ENCODE data around the gene FOSB. TPM values are rescaled to one million over a fixed set of nuclear protein-coding genes. Genes with fewer than 3 reads are reported as not detected.

FOSB gene
- total RNA-seq, 2 donors from 2014 or later, result 17.8 to 19.7 TPM

- peak overlapping the region; percentile 55 to 87 for H3K4me3 ChIP-seq
- H3K27me3 ChIP-seq, result no peaks in the 10 kb centered on the region
- peak; percentile 100 for DNase-seq (ENCODE audit: low spot score)
- H3K36me3 ChIP-seq, result no peaks in the 10 kb centered on the region
- peaks cover 0 to 4% of the 10 kb centered on the region in 2 donors for H3K4me1 ChIP-seq
- peak; percentile 67 to 79 for TF ChIP-seq CTCF (IDR thresholded peaks at IDR 0.05)
- peak overlapping the region; percentile 89 to 93 for H3K27ac ChIP-seq
- H3K9me3 ChIP-seq, result no peaks in the 10 kb centered on the region
Measured at GRCh38 chr19:45485305-45486077, 17.7 kb downstream of the FOSB start.

- TF ChIP-seq CTCF (IDR thresholded peaks at IDR 0.05), result no peak
- Histone ChIP-seq H3K36me3 (no peaks in the 10 kb centered on the region), H3K27me3 (no peaks in the 10 kb centered on the region), H3K4me3 (no peak overlapping the region), H3K9me3 (no peaks in the 10 kb centered on the region), H3K27ac (no peak overlapping the region), H3K4me1 (peaks cover 0 to 21% of the 10 kb centered on the region in 2 donors)
- no peak for DNase-seq (ENCODE audit: low spot score)
Measured at GRCh38 chr19:45488708-45489107, 20.9 kb downstream of the FOSB start.

DNA sequence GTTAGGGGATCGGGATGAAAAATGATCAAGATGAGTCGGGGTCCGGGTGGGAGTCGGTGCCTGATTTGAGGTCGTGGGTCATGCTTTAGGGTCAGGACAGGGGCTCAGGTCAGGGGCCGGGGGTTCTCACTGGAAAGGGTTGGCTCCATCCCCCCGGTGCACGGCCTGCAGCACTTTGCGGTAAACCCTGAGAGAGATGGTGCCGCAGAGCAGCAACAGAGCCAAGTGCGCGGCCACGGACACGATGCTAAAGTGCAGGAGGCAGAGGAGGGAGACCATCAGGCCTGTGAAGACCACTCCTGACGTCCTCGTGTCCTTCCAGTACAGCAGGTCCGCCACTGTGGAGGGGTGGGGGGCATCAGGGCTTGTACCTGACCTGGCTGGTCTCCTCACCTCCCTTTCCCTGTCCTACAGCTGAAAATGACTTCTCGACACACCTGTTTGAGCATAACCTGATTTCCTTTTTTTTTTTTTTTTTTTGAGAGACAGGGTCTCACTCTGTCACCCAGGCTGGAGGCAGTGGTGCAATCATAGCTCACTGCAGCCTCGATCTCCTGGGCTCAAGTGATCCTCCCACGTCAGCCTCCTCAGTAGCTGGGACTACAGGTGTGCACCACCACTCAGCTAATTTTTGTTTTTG, 21.5 kb downstream of the FOSB start:
- Histone ChIP-seq H3K27ac (no peak overlapping the region), H3K9me3 (no peaks in the 10 kb centered on the region), H3K36me3 (no peaks in the 10 kb centered on the region), H3K27me3 (no peaks in the 10 kb centered on the region), H3K4me3 (no peak overlapping the region), H3K4me1 (peaks cover 0 to 23% of the 10 kb centered on the region in 2 donors)
- no peak for DNase-seq (ENCODE audit: low spot score)
- no peak for TF ChIP-seq CTCF (IDR thresholded peaks at IDR 0.05)

DNA sequence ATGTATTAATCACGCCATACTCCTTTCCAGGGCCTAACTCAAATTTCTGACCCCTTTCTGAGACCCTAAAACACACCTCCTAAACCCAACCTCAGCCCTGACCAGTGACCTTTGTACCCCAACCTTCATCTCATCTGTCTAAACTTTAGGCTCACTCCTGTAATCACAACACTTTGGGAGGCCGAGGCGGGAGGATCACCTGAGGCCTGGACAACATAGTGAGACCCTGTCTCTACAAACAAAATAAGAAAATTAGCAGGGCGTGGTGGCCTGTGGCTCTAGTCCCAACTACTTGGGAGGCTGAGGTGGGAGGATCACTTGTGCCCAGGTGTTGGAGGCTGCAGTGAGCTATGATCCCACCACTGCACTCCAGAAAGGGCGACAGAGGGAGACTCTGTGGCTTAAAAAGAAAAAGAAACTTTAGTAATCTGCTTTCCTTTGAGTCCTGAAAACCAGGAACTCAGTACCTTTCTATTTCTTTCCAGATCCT, 24.4 kb downstream of the FOSB start:
- no peak for DNase-seq (ENCODE audit: low spot score)
- peak overlapping the region; percentile 62 to 69 for H3K4me3 ChIP-seq
- no peaks in the 10 kb centered on the region for H3K9me3 ChIP-seq
- no peaks in the 10 kb centered on the region for H3K27me3 ChIP-seq
- peaks cover 0 to 30% of the 10 kb centered on the region in 2 donors for H3K4me1 ChIP-seq
- H3K36me3 ChIP-seq, result no peaks in the 10 kb centered on the region
- TF ChIP-seq CTCF (IDR thresholded peaks at IDR 0.05), result no peak
- H3K27ac ChIP-seq, result peak overlapping the region in 1 of 2 donors; percentile 85

DNA sequence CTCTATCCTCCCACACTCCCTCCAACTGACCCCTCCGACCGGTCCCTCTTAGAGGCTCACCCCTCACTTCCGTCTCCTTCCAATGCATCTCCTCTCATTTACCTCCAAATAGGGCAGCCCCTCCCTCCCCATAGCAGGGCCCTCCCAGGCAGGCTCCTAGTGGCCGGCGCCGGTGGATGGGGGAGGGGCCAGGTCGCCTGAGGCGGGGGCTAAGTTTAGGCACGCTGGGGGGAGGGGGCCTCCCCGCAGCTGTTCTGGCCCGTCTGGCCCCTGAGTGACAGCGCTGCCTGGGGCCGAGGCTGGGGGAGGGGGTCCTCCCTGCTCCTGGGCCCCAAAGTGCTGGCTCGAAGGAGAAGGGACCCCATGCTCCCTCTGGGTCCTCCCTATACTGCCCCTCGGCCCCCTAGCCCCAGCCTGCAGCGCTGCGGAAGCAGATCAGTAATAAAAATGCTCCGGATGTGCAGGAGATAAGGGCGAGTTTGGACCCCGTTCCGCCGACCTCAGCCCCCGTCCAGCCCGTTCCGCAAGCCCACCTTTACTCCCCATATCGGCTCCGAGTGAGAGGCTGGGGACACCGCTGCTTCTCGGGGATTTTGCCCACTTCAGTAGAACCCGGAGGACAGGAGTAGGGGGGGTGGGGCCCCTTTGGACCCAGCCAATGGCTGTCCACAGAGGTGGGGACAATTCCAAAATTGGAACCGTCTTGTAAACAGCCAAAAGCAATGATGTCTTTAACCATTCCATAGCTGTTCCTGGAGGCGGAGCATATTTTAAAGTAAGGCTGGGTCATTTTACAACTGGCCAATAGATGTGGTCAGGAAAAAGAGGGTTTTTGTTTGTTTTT, 25.1 kb downstream of the FOSB start:
- Histone ChIP-seq H3K27me3 (no peaks in the 10 kb centered on the region), H3K4me1 (peaks cover 0 to 37% of the 10 kb centered on the region in 2 donors), H3K4me3 (peak overlapping the region; percentile 62 to 69), H3K36me3 (no peaks in the 10 kb centered on the region), H3K27ac (peak overlapping the region; percentile 79 to 85), H3K9me3 (no peaks in the 10 kb centered on the region)
- no peak for DNase-seq (ENCODE audit: low spot score)
- no peak for TF ChIP-seq CTCF (IDR thresholded peaks at IDR 0.05)

All from right atrium auricular region (tissue), 2 donors.